Liver (tissue), 3 donors: Measurements from ENCODE around the gene RASL10B.

Experiments
- EGR1 ChIP-seq, 2 donors: IDR thresholded peaks; 2 replicates each; pipeline ENCODE4 v1.6.1; 2016 to 2018; ENCODE audit warnings: antibody characterized with exemption in 2 of 2, low read depth in 2 of 2
- JUND ChIP-seq, 2 donors: IDR thresholded peaks; 2 replicates each; pipeline ENCODE4 v1.6.1; 2016; ENCODE audit warnings: antibody characterized with exemption in 2 of 2
- RAD21 ChIP-seq, 2 donors: IDR thresholded peaks; 2 replicates each; pipeline ENCODE4 v1.6.1; 2016; ENCODE audit warnings: antibody characterized with exemption in 2 of 2, mild to moderate bottlenecking in 2 of 2
- SP1 ChIP-seq: IDR thresholded peaks from 2 replicates; pipeline ENCODE4 v1.6.1; 2018; ENCODE audit warnings: antibody characterized with exemption, mild to moderate bottlenecking
- TAF1 ChIP-seq: conservative IDR thresholded peaks from 2 replicates; pipeline ENCODE4 v1.6.1; 2016; ENCODE audit warnings: antibody characterized with exemption, mild to moderate bottlenecking
- YY1 ChIP-seq: IDR thresholded peaks from 2 replicates; pipeline ENCODE4 v1.6.1; 2016; ENCODE audit warnings: antibody characterized with exemption, mild to moderate bottlenecking
- TF ChIP-seq, protein P1 (sequence below): fragments of 150-350 bp; IDR thresholded peaks from 2 replicates; pipeline ENCODE4 v1.5.1; 2017; ENCODE audit warnings: improper control_type of control experiment, low read depth, low read length; ENCODE audit not compliant: missing input control
- TF ChIP-seq, protein P2 (sequence below): IDR thresholded peaks from 2 replicates; pipeline ENCODE4 v1.6.1; 2016; ENCODE audit warnings: antibody characterized with exemption
- donor health status: healthy.
- donor health status: healthy.

DNA sequence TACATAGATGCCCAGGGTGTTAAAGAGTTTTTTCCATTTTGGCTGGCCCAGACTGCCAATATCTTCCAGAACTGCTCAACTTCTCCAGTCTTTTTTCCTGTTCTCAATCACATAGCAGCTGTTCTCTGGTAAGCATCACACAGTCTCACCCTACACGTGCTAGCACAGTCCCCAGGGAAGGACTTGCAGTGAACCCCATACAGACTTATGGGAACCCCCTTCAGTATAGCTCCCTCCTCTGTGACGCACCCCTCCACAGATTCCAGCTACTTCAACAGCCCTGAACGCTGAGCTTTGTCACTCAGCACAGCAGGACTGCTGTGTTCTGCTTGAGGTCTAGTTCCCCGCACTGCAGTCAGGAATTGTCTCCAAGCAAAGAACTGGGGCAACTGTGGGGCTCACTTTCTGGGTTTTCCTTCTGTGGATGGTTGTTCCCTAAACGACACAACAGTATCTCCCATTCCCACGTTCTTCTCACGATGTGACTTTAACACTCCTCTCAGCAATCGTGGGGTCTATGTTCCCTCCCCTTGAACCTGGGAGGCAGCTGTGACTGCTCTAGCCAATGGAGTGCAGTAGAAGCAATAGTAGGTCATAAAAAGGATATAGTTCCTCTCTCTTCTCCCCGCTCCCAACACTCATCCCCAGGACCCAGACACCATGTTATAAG, 60.4 kb downstream of the RASL10B start:
- no peak for TF ChIP-seq EGR1 (IDR thresholded peaks at IDR 0.05; ENCODE audit: low read depth in 2 of 2)
- TF ChIP-seq, protein P1, sequence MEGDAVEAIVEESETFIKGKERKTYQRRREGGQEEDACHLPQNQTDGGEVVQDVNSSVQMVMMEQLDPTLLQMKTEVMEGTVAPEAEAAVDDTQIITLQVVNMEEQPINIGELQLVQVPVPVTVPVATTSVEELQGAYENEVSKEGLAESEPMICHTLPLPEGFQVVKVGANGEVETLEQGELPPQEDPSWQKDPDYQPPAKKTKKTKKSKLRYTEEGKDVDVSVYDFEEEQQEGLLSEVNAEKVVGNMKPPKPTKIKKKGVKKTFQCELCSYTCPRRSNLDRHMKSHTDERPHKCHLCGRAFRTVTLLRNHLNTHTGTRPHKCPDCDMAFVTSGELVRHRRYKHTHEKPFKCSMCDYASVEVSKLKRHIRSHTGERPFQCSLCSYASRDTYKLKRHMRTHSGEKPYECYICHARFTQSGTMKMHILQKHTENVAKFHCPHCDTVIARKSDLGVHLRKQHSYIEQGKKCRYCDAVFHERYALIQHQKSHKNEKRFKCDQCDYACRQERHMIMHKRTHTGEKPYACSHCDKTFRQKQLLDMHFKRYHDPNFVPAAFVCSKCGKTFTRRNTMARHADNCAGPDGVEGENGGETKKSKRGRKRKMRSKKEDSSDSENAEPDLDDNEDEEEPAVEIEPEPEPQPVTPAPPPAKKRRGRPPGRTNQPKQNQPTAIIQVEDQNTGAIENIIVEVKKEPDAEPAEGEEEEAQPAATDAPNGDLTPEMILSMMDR, result no peak
- TF ChIP-seq SP1, result no peak
- TF ChIP-seq, protein P2, sequence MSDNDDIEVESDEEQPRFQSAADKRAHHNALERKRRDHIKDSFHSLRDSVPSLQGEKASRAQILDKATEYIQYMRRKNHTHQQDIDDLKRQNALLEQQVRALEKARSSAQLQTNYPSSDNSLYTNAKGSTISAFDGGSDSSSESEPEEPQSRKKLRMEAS, result no peak
- no peak for TF ChIP-seq YY1
- TF ChIP-seq JUND (IDR thresholded peaks at IDR 0.05), result no peak
- TF ChIP-seq TAF1, result no peak
- TF ChIP-seq RAD21 (IDR thresholded peaks at IDR 0.05), result no peak
